ENCODE measurements around the gene SMYD3. TPM values are rescaled to one million over a fixed set of nuclear protein-coding genes. Genes with fewer than 3 reads are reported as not detected.

SMYD3 gene
- total RNA-seq, 1 experiment from 2014 or later, result 35.1 TPM

DNA sequence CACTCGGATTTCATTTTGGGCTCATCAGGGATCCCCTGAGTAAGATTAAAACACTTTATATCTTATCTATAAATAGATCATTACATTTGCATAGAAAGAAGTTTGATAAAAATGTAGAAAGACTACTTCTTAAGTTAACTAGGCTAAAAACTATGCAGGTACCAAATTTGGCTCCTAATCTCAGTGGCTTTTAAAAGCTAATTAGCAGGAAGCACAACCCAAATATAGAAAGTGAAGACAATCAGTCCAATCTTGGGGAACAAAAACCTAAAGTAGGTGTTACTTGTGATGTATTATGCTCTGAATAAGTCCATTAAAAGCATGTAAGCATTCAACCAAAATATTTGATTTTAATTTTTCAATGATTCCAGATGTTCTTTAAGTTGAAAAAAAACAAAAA, 35.4 kb downstream of the SMYD3 start:
- intact Hi-C loops (cut with micrococcal nuclease; ENCODE audit: unreplicated experiment), result no loop called here
- CTCF ChIA-PET, result no interaction called here
- no peaks in the 10 kb centered on the region for H3K36me3 Mint-ChIP-seq (ENCODE audit: insufficient read depth, unreplicated experiment)
- no TSS peak for BruUV-seq (replicated peaks)
- no peak for DNase-seq
- no peaks in the 10 kb centered on the region for H3K9me3 Mint-ChIP-seq (ENCODE audit: low read depth, unreplicated experiment)
- no peaks in the 10 kb centered on the region for H3K4me1 Mint-ChIP-seq (ENCODE audit: low read depth, unreplicated experiment)
- no peak for TF ChIP-seq CTCF (IDR thresholded peaks at IDR 0.05; ENCODE audit: unreplicated experiment)
- no peak overlapping the region for H3K27ac Mint-ChIP-seq (ENCODE audit: unreplicated experiment)
- no peaks in the 10 kb centered on the region for H3K27me3 Mint-ChIP-seq (ENCODE audit: unreplicated experiment)
- no peak overlapping the region for H3K4me3 Mint-ChIP-seq (ENCODE audit: low read depth, unreplicated experiment)

GRCh38 chr1:246470585-246470984, 36.5 kb downstream of the SMYD3 start:
- no peak for TF ChIP-seq CTCF (IDR thresholded peaks at IDR 0.05; ENCODE audit: unreplicated experiment)
- no peaks in the 10 kb centered on the region for H3K36me3 Mint-ChIP-seq (ENCODE audit: insufficient read depth, unreplicated experiment)

DNA sequence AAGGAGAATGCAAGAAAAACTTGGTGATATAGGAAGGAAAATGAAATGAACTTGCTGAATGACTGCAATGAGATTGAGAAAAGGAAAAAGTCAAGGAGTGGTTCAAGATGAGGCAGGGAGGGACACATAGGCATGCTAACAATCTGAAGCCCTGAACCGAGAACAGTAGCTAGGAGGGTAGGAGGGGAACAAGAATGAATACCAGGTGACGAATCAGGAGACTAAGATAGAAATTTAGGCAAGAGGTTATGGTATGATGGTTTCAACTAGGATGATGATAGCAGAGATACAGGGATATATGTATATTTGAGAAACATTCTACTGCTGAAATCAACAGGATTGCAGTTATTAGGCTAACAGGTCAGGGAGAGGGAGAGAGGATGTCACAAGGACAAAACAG, 44.1 kb downstream of the SMYD3 start:
- intact Hi-C loops (cut with micrococcal nuclease; ENCODE audit: unreplicated experiment), result no loop called here
- Mint-ChIP-seq H3K4me1 (ENCODE audit: low read depth, unreplicated experiment) (no peaks in the 10 kb centered on the region), H3K36me3 (ENCODE audit: insufficient read depth, unreplicated experiment) (no peaks in the 10 kb centered on the region), H3K27ac (ENCODE audit: unreplicated experiment) (no peak overlapping the region), H3K27me3 (ENCODE audit: unreplicated experiment) (no peaks in the 10 kb centered on the region), H3K4me3 (ENCODE audit: low read depth, unreplicated experiment) (no peak overlapping the region), H3K9me3 (ENCODE audit: low read depth, unreplicated experiment) (no peaks in the 10 kb centered on the region)
- BruUV-seq (replicated peaks), result no TSS peak
- TF ChIP-seq CTCF (IDR thresholded peaks at IDR 0.05; ENCODE audit: unreplicated experiment), result no peak
- no peak for DNase-seq
- CTCF ChIA-PET, result no interaction called here

More at GRCh38 chr1:246470585-246470984, 36.5 kb downstream of the SMYD3 start:
- no peaks in the 10 kb centered on the region for H3K4me1 Mint-ChIP-seq (ENCODE audit: low read depth, unreplicated experiment)
- H3K9me3 Mint-ChIP-seq (ENCODE audit: low read depth, unreplicated experiment), result no peaks in the 10 kb centered on the region
- H3K4me3 Mint-ChIP-seq (ENCODE audit: low read depth, unreplicated experiment), result no peak overlapping the region
- no peak overlapping the region for H3K27ac Mint-ChIP-seq (ENCODE audit: unreplicated experiment)
- no TSS peak for BruUV-seq (replicated peaks)
- no peaks in the 10 kb centered on the region for H3K27me3 Mint-ChIP-seq (ENCODE audit: unreplicated experiment)
- DNase-seq, result no peak
- intact Hi-C loops (cut with micrococcal nuclease; ENCODE audit: unreplicated experiment), result no loop called here
- CTCF ChIA-PET, result interaction anchor here (0.6 kb wide), 1 partner anchor 1022 kb away, joined by 3 read pairs; no protein-coding TSS in a partner anchor

- no peak for DNase-seq
- no peaks in the 10 kb centered on the region for H3K9me3 Mint-ChIP-seq (ENCODE audit: low read depth, unreplicated experiment)
- intact Hi-C loops (cut with micrococcal nuclease; ENCODE audit: unreplicated experiment), result no loop called here
- no peak for TF ChIP-seq CTCF (IDR thresholded peaks at IDR 0.05; ENCODE audit: unreplicated experiment)
- no peaks in the 10 kb centered on the region for H3K27me3 Mint-ChIP-seq (ENCODE audit: unreplicated experiment)
- BruUV-seq (replicated peaks), result no TSS peak
- no peak overlapping the region for H3K4me3 Mint-ChIP-seq (ENCODE audit: low read depth, unreplicated experiment)
- H3K27ac Mint-ChIP-seq (ENCODE audit: unreplicated experiment), result no peak overlapping the region
- peaks cover 13% of the 10 kb centered on the region for H3K4me1 Mint-ChIP-seq (ENCODE audit: low read depth, unreplicated experiment)
- CTCF ChIA-PET, result no interaction called here
- no peaks in the 10 kb centered on the region for H3K36me3 Mint-ChIP-seq (ENCODE audit: insufficient read depth, unreplicated experiment)
These were observed 46.7 kb downstream of the SMYD3 start for GRCh38 chr1:246460406-246460805.
